HG02759 (cell line): ENCODE results near the gene NOTCH1.

ENCODE experiments used
- ATAC-seq: cut with Tn5 transposase; IDR thresholded peaks from one replicate; pipeline ENCODE4 v1.9.1; 2021; ENCODE audit warnings: mild to moderate bottlenecking, moderate library complexity; ENCODE audit not compliant: unreplicated experiment

NOTCH1 gene

GRCh38 chr9:136545965-136546696, at the start of gene NOTCH1:
TSS of gene NOTCH1 (minus strand) at chr9:136546048. CDS start at chr9:136545786, 262 bp downstream.
- peak; percentile 65 for ATAC-seq

GRCh38 chr9:136594492-136594891, 48.6 kb upstream of the NOTCH1 start:
- no peak for ATAC-seq

GRCh38 chr9:136593581-136593980, 47.7 kb upstream of the NOTCH1 start:
- no peak for ATAC-seq

GRCh38 chr9:136592666-136593065, 46.8 kb upstream of the NOTCH1 start:
- ATAC-seq = no peak

- no peak for ATAC-seq
Observed at GRCh38 chr9:136590821-136591752, 45.2 kb upstream of the NOTCH1 start.

- ATAC-seq = no peak
Observed at GRCh38 chr9:136589766-136590763, 44.2 kb upstream of the NOTCH1 start.

GRCh38 chr9:136588663-136589464, 43.0 kb upstream of the NOTCH1 start:
- ATAC-seq = no peak

GRCh38 chr9:136587944-136588662, 42.3 kb upstream of the NOTCH1 start:
- no peak for ATAC-seq

- ATAC-seq = no peak
Observed at GRCh38 chr9:136587145-136587943, 41.5 kb upstream of the NOTCH1 start.

GRCh38 chr9:136586391-136586953, 40.6 kb upstream of the NOTCH1 start:
- ATAC-seq = no peak

GRCh38 chr9:136585531-136586120, 39.8 kb upstream of the NOTCH1 start:
- no peak for ATAC-seq

GRCh38 chr9:136584934-136585333, 39.1 kb upstream of the NOTCH1 start:
- no peak for ATAC-seq

- no peak for ATAC-seq
Observed at GRCh38 chr9:136584401-136584932, 38.6 kb upstream of the NOTCH1 start.

- no peak for ATAC-seq
Observed at GRCh38 chr9:136582977-136583735, 37.3 kb upstream of the NOTCH1 start.

- ATAC-seq = no peak
Observed at GRCh38 chr9:136581614-136582447, 36.0 kb upstream of the NOTCH1 start.
